ENCODE measurements around the gene MBD3L4. TPM values are rescaled to one million over a fixed set of nuclear protein-coding genes. Genes with fewer than 3 reads are reported as not detected.

Gene MBD3L4
- polyA plus RNA-seq, 1 donor, result not detected

Other genes with a start within 250 kb of the MBD3L4 start
- 0.05 TPM for gene ADGRE1, start 152.6 kb downstream of the MBD3L4 start, polyA plus RNA-seq (ENCODE audit: insufficient read length)
- not detected for gene MBD3L2B, start 18.7 kb downstream of the MBD3L4 start, polyA plus RNA-seq (ENCODE audit: insufficient read length)
- gene MBD3L5, start 9.6 kb downstream of the MBD3L4 start, polyA plus RNA-seq (ENCODE audit: insufficient read length), result not detected
- gene MBD3L2, start 9.1 kb upstream of the MBD3L4 start, polyA plus RNA-seq (ENCODE audit: insufficient read length), result not detected
- not detected for gene MBD3L3, start 18.5 kb upstream of the MBD3L4 start, polyA plus RNA-seq (ENCODE audit: insufficient read length)
- gene ZNF557, start 29.5 kb upstream of the MBD3L4 start, polyA plus RNA-seq (ENCODE audit: insufficient read length), result 11.7 TPM